NOMO-1 treated with DMSO at 0.1 percent for 48 hours (cell line): Measurements from ENCODE around the gene AOPEP.

Source experiments
- DNase-seq: peaks from one replicate; lab custom pipeline; 2025; ENCODE audit not compliant: unreplicated experiment; lab: John Stamatoyannopoulos, UW

The AOPEP gene

GRCh38 chr9:95075700-95076099 lies 349.2 kb downstream of the AOPEP start:
- DNase-seq: no peak

- no peak for DNase-seq
Observed at GRCh38 chr9:95076696-95077052, 350.2 kb downstream of the AOPEP start.

GRCh38 chr9:95077053-95077765 lies 350.7 kb downstream of the AOPEP start:
- DNase-seq: no peak

GRCh38 chr9:95077766-95078370 lies 351.4 kb downstream of the AOPEP start:
- no peak for DNase-seq

- DNase-seq: no peak
Observed at GRCh38 chr9:95078511-95078910, 352.0 kb downstream of the AOPEP start.

- DNase-seq: no peak
Observed at GRCh38 chr9:95078939-95079338, 352.4 kb downstream of the AOPEP start.

- DNase-seq: no peak
Observed at GRCh38 chr9:95079461-95079860, 353.0 kb downstream of the AOPEP start.

- no peak for DNase-seq
Observed at GRCh38 chr9:95080961-95081647, 354.6 kb downstream of the AOPEP start.

GRCh38 chr9:95081998-95082397 lies 355.5 kb downstream of the AOPEP start:
- no peak for DNase-seq

- no peak for DNase-seq
Observed at GRCh38 chr9:95082401-95083084, 356.0 kb downstream of the AOPEP start.

GRCh38 chr9:95083086-95083768 lies 356.7 kb downstream of the AOPEP start:
- no peak for DNase-seq

- no peak for DNase-seq
Observed at GRCh38 chr9:95084254-95084934, 357.9 kb downstream of the AOPEP start.

- DNase-seq: no peak
Observed at GRCh38 chr9:95085036-95085770, 358.7 kb downstream of the AOPEP start.

- DNase-seq: no peak
Observed at GRCh38 chr9:95085861-95086563, 359.5 kb downstream of the AOPEP start.

- no peak for DNase-seq
Observed at GRCh38 chr9:95086564-95086955, 360.1 kb downstream of the AOPEP start.

GRCh38 chr9:95087659-95088242 lies 361.3 kb downstream of the AOPEP start:
- no peak for DNase-seq

GRCh38 chr9:95088421-95089161 lies 362.1 kb downstream of the AOPEP start:
- DNase-seq: no peak
